Measurements from ENCODE around the gene ROR2.
"Not testable (repeated sequence)": the region's sequence is repeated elsewhere in the genome, so short reads cannot be mapped to it uniquely, and the experiment has no call there.

ROR2 gene

DNA sequence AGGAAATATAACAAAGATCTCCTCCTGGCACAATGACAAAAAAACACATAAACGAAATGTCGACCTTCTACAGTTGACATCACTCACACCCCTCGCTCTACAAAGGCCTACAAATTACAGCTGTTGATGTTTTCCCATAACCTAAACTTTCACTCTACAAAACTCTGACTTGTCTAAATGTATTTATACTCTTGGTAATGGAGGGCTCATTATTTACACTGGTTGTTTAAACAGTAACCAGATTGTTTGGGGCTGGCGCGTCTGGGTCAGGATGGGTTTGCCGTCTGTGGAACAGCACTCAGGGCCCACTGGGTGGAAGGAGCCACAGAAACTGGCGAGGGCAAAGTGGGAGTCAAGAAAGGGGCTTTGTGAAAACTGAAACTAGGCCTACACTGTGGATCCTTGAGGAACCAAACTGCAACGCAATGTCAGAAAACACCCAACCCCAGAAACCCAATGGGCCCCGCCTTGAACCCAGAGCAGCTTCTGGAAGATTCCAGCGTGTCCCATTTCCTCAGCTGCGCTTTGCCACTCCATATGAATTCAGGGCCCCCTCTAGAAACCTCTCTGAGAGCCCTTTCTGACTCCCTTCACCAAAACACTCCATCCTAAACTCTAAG lies 136.7 kb downstream of the ROR2 start:
- DNase-seq, result no peak

DNA sequence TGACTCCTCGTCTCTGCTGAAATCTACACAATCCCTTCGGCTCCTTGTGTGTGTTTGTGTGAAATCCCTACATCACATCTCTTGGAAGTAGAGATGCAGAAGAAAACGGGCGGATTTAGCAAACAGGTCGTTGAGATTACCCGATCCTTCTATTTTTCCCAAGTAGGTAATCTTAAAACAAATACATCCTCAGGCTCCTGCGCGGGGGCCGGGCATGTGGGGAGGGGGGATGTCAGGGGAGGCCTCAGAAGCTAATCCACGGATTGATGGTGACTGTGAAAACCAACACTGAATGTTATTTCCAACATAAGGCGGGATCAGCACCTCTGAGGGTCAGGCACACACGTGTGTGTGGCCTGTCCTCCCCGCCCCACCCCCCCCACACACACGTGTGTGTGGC lies 137.8 kb downstream of the ROR2 start:
- DNase-seq, result no peak

DNA sequence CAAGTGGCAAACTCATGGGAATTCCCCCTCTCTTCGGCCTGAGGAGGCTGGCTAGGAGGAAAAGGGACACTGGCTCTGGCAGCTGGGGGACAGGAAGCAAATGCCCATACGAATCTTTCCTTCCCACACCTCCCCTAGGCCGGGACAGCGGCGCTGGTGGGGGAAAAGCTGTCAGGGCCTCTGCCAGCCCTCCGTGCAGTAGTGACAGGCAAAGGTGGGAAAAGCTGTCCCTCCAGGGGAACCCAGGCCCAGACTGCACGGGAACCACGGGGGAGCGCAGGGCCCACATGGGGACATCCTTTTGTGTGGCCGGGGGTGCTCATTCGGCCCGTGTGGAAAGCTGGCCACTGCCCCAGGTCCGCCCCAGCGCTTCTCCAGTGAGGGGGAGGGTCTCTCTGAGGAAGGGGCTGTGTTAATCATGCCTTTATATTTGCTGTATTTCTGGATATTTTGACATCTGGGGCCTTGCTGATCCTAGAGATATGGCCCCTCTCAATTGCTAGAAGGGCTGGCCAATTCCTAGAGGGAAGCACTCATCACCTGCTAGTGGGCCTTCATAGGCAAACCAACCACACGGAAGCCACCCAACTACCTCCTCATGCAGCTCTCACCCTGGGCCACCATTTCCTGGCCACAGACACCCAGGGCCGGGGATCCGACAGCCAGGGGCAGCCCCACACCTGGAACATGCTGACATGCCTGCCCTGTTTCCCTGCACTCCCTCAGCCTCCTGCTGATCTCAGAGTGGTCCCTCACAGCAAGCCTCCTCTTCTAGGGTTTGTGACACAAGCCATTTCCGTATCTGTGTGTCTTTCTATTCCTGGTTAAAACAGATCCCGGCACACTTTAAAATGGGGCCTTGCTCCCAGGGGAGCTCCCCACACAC lies 138.8 kb downstream of the ROR2 start:
- no peak for DNase-seq

DNA sequence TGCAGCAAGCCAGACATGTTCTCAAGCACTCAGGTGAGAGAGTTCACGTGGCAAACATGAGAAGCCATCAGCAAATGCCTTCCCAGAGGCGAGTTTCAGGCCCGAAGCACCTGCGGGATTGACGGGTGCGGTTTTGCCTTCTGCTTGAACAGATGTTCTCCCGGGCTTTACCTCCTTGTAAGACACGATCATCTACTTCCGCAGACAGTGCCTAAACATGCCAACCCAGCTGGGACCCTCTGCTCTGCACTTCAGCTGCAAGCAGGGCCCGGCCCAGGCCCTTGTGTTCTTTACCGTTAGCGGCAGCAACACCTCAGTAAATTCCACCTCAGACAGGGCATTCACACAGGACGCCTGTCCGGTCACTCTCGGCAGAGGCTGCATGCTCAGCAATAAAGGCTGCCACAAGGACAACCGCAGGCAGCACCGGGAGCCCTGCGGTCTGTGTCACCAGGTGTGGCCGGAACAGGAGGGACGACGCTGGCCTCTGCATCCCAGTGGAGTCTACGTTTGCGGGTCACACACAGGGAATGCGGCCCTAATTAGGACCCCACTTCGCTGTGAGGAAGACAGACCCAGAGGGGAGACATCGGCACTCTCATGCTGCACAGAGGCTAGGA lies 139.6 kb downstream of the ROR2 start:
- DNase-seq, result no peak

DNA sequence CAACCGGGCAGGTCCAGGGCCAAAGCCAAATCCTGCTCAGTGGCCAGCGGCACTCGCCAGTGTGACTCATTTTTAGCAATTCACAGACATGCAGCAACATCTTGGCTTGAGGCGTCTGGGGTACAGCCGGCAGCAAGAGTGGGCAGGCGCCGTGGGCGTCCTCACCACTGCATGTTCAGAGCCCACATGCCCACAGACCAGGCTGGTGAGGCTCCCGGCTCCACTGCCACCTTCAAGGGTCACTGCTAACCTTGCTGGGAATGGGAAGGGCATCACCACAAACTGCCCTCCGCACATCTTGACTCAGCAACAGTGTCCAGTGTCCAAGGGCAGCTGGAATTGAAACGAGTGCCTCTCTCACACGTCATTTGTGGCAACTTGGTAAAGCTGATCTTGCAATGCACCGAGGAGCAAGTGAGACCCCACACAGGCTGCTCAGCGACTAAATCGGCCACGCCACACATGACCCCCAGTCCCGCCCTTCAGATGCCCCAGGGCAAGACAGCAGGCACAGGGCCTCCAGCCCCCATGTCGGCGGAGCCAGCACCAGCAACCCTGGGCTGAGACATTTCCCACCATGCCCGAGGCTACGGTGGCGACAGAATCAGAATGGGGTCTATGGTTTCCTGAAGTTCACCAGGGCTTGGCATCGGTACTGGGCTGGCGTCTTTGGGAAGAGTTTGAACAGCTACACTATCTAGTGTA lies 140.3 kb downstream of the ROR2 start:
- no peak for DNase-seq

DNA sequence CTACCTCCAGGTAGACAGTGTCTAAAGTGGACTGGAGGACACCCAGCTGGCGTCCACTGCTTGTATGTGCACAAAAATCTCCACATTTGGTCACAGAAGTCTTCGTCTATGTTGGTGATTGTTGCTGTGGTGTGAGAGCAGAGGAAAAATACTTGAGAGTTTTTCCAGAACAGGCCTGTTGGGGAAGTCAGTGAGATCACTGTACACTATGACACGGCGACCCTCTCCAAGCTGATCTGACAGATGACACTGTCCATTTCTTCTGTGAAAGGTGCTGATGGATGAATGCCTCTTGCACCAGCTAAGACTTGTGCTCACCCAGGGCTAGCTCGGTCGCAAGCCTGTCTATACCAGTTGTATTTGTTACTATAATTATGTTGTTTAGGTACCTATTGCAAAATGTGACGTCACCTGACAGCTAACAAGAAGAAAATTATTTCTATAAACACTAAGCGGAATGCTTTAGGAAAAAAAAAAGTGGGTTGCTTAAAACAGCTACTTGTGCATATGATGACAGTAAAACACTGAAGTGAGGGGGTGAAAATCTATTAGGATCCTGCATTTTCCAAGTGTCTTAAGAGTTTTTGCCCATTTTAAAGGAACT lies 142.3 kb downstream of the ROR2 start:
- no peak for DNase-seq

DNA sequence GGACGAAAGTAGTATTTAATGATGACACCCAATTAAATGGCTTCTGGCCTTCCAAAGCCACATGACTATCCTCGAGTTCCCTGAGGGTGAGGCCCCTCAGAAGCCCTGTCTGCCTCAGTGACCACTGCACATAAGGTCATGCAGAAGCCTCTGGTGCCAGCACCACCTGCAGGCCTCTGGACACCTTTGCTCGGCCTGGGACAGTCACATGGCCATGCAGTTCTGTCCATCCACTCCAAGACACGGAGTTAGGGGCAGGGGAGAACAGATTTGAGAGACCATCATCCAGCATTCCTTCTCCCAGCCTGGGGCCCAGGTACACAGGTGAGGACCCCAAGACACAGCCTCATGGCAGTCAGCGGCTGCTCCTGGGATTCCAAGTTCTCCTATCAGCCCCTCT lies 145.0 kb downstream of the ROR2 start:
- no peak for DNase-seq

DNA sequence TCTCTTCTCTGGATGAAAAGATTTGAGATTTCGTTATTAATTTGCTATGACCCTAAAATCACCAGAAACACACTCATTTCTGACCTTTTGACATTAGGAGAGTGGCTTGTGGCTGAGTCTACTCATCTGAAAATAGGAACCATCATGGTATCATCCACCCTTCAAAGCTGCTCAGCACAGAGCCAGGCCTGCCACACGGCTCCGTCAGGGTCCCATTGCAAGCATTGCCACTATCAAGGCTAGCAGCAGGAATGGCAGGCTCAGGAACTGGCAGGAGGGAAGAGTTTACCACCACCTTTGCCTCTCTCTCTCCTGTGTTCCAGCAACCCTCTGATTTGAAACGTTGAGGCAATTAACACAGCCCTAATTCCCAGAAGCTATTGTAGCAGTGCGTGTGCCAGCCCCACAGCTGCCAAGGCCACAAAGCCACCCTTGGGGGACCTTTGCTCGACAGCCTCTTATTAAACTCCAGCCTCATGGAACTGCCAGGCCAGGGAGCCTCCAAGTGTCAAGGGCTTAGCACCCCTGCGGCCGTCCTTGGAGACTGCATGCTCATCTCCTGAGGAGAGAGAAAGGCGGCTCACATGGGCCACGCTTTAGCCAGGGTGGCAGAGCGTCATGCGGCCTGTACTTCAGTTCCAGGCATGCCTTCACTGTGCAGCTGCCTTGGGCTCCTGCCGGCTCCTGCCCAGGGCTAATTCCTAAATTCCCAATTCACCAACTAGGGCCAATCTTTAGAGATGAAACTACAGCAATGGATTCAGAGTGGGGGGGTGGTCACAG lies 145.9 kb downstream of the ROR2 start:
- no peak for DNase-seq

DNA sequence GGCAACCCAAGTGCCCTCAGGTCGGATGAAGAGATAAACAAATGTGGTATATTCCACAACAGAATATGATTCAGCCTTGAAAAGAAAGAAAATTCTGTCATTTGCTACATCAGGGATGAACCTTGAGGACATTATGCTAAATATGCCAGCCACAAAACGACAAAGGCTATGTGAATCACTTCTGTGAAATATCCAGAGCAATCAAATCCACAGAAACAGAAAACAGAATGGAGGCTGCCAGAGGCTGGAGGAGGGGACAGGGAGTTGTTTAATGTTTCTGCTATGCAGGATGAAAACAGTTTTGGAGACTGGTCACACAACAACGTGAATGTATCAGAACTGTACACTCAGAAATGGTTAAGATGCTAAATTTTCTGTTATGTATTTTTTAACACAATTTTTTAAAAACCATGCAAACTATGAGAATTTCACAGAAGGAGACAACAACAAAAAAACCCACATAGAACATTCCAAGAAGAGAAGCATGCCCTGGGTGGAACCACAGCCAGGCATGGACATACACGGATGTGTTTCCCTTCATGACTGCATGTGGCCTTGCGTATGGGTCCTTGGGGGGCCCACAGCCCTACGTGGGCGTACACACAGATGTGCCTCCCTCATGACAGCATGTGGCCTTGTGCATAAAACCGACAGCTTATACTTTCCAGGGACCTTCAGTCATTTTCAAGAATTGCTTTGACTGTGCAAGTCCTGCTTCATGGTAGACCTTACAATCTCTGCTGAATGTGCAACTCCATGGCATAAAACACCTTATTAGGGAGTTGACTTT lies 146.7 kb downstream of the ROR2 start:
- DNase-seq, result no peak

DNA sequence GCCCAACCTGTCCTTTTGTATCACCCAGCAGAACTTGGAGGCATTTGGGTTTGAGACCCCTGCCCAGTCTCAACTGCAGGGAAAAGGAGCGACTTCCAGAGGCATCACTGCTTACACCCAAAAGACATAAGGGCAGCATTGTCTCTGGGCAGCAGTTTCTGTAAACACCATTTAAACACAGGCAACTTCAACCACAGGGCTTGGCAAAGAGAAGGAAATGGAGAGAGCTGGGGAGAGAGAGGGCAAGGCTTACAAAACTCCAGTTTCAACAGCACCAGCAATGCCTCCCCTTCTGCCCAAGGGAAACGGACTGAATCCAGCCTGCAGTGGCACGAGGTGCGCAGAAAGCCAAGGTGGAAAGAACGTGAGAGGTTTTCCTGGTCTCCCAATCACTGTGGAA lies 147.6 kb downstream of the ROR2 start:
- no peak for DNase-seq

DNA sequence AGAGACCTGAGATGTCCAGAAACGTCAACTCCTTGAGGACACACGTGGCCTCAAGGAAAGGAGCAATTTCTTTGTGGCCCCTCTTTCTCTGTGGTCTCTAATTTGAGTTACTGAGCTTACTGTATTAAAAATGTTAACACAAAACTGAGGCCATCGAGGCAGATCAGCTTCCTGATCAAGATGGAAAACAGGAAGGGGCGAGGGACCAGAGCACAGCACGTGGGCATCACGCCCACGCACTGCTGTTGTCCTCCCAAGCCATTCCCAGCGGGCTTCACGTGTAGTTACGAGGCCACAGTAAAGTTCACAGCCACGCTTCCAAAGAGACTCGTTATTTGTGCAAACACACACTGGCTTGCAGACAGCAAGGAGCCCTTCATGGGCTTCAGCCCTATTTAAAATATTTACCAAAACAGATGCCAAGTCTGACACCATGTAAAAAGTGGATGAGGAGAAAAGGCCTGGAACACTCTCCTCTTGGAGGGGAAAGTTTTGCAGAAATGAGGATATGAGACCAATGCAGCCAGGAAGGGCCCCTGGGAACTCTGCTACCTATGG lies 149.5 kb downstream of the ROR2 start:
- DNase-seq, result no peak

DNA sequence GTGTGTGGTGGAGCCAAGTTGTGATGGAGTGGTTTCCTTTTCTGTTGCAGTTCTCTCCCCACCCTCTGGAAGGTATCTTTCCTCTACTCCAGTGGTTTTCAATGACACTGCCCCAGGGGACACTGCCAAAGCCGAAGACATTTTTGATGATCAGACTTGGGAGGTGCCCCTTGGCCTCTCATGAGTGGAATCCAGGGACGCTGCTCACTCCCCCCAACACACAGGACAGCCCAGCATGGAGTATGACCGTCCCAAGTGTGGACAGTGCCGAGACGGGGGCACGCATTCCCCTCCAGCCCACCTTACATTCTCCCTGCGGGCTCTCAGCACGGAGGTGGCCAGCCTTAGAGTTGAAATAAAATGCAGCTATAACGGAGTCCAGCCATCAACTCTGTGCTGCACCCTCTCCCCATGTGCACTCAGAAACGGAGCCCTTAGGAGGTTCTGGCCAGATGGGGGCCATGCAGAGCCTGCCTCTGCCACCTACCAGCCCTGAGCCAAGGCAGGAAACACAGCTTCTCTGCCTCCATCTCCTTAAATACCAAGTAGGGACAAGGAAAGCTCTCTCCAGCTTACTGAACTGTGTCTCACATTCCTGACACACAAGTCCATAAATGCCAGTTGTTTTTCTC lies 150.8 kb downstream of the ROR2 start:
- no peak for DNase-seq

DNA sequence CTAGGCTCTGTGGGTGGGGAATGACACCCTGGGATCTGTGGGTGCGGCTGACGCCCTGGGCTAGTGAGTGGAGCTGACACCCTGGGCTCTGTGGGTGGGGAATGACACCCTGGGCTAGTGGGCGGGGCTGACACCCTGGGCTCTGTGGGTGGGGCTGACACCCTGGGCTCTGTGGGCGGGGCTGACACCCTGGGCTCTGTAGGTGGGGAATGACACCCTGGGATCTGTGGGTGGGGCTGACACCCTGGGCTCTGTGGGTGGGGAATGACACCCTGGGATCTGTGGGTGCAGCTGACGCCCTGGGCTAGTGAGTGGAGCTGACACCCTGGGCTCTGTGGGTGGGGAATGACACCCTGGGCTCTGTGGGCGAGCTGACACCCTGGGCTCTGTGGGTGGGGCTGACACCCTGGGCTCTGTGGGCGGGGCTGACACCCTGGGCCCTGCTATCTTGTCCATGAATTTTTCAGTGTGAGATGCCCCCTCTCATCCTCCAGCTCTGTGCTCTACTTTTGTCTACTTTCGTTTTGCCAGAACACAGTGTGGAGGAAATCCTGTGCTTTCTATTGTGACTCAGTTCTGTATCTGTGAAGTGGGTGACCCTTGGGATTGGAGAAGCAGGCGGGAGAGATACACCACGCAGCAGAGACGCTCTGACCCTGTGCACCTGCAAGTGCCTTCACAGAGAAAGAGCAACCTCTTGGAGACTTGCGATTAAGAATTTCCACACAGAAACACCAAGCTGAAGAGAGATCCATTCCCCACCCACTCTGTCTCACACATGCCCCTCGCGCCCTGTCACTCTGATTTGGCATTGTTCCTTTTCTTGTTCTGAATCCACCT lies 151.5 kb downstream of the ROR2 start:
- DNase-seq, result not testable (repeated sequence)

DNA sequence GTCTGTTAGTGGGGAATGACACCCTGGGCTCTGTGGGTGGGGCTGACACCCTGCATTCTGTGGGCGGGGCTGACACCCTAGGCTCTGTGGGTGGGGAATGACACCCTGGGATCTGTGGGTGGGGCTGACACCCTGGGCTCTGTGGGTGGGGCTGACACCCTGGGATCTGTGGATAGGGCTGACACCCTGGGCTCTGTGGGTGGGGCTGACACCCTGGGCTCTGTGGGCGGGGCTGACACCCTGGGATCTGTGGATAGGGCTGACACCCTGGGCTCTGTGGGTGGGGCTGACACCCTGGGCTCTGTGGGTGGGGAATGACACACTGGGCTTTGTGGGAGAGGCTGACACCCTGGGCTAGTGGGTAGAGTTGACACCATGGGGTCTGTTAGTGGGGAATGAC lies 152.5 kb downstream of the ROR2 start:
- not testable (repeated sequence) for DNase-seq

DNA sequence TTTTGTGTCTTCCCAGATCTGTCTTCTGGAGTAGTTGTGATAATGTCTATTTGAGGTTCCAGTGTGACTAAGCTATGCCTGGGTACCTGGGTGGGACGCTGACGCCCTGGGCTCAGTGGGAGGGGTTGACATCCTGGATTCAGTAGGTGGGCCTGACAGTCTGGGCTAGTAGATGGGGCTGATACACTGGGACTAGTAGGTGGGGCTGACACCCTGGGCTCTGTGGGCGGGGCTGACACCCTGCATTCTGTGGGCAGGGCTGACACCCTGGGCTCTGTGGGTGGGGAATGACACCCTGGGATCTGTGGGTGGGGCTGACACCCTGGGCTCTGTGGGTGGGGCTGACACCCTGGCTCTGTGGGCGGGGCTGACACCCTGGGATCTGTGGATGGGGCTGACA lies 153.5 kb downstream of the ROR2 start:
- not testable (repeated sequence) for DNase-seq

DNA sequence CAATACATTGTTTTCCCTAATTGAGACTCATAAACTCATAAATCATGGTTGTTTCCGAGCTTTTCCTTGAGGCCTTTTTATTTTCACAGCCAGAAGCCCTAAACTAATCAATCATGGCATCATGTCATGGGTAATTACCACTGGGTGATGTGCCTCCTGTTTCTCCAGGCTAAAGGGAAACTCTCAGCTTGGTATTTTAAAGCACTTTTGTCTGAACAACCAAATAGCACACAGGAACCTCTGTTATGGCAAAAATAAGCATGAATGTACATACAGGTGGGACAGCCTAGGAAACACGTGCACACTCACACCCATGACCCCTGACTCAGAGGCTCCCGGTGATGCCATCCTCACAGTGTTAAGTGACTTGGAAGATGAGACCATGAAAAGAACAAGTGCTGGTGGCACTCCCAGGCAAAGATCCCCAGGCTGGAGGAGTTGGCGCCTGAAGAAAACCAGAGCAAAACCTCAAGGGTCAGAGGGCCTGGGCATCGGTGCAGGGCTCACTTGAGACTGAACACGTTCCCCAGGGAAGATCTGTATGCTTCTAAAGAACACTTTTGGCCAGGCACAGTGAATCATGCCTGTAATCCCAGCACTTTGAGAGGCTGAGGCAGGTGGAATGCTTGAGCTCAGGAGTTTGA lies 154.3 kb downstream of the ROR2 start:
- DNase-seq, result no peak

DNA sequence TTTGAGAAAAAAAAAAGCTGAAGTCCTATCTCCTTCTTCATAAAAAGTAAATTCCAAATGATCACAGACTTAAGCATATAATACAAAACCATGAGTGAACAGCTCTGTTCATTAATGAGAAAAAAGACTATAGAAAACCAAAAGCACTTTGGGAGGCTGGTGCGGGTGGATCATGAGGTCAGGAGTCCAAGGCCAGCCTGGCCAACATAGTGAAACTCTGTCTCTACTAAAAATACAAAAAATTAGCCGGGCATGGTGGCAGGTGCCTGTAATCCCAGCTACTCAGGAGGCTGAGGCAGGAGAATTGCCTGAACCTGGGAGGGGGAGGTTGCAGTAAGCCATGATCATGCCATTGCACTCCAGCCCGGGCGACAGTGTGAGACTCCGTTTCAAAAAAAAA lies 156.7 kb downstream of the ROR2 start:
- DNase-seq, result not testable (repeated sequence)

DNA sequence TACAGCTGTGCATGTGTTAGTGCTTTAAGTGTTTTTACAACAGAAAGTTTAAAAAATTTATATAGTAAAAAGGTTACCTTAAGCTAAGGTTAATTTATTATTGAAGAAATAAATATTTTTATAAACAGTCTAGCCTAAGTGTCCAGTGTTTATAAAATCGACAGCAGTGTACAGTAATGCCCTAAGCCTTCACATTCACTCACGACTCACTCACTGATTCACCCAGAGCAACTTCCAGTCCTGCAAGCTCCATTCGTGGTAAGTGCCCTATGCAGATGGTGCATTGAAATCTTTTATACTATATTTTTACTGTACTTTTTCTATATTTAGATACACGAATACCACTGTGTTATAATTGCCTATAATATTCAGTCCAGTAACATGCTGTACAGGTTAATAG lies 159.1 kb downstream of the ROR2 start:
- DNase-seq, result no peak

DNA sequence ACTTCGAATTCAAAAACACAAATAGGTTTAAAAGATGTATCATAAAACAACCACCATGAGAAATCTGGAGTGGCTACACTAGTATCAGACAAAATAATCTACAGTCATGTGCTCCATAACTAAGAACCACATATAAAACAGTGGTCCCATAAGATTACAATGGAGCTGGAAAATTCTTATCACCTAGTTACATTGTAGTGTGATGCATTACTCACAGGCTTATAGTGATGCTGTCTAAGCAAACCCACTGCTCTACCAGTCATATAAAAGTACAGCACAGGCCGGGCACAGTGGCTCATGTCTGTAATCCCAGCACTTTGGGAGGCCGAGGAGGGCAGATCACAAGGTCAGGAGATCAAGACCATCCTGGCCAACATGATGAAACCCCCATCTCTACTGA lies 160.1 kb downstream of the ROR2 start:
- DNase-seq, result no peak

Data from GDM1 (cell line).